D721Med (cell line): ENCODE data around the gene SYK.
"Not testable (repeated sequence)": the region's sequence is repeated elsewhere in the genome, so short reads cannot be mapped to it uniquely, and the experiment has no call there.

Experiments used
- DNase-seq: peaks from one replicate; pipeline ENCODE4 v3.0.0; 2011; ENCODE audit warnings: low spot score; ENCODE audit not compliant: insufficient read length
- FAIRE-seq: peaks from 2 replicates; lab custom pipeline; 2011; peaks lifted over from hg19 to GRCh38; lab: Jason Lieb, UNC
- TF ChIP-seq, protein P1 (sequence below): IDR thresholded peaks from 2 replicates; pipeline ENCODE4 v1.5.1; 2012; ENCODE audit warnings: mild to moderate bottlenecking, control low read depth; ENCODE audit not compliant: insufficient read depth; ENCODE audit errors: missing control alignments

The SYK gene

DNA sequence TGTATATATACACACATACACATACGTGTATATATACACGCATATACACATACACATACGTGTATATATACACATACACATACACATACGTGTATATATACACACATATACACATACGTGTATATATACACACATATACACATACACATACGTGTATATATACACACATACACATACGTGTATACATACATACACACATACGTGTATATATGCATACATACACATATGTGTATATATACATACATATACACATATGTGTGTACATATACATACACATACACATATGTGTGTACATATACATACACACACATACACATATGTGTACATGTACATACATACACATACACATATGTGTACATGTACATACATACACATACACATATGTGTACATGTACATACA is 82.6 kb downstream of the SYK start:
- FAIRE-seq = peak; percentile 93
- no peak for DNase-seq
- TF ChIP-seq, protein P1, sequence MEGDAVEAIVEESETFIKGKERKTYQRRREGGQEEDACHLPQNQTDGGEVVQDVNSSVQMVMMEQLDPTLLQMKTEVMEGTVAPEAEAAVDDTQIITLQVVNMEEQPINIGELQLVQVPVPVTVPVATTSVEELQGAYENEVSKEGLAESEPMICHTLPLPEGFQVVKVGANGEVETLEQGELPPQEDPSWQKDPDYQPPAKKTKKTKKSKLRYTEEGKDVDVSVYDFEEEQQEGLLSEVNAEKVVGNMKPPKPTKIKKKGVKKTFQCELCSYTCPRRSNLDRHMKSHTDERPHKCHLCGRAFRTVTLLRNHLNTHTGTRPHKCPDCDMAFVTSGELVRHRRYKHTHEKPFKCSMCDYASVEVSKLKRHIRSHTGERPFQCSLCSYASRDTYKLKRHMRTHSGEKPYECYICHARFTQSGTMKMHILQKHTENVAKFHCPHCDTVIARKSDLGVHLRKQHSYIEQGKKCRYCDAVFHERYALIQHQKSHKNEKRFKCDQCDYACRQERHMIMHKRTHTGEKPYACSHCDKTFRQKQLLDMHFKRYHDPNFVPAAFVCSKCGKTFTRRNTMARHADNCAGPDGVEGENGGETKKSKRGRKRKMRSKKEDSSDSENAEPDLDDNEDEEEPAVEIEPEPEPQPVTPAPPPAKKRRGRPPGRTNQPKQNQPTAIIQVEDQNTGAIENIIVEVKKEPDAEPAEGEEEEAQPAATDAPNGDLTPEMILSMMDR = no peak

DNA sequence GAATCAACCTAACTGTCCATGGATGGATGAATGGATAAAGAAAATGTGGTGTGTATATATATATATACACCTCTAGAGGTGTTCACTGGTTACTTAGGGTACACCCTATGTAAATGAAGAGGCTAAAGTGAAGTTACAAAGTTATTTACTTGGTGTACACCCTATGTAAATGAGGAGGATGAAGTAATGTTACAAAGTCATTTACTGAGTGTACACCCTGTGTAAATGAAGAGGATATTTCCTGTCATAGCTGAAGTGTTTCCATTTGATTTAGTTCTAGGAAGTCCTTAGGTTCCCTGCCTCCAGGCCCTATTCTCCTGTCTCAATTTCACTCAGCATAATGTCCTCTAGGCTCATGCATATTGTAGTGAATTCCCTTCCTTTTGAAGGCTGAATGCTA is 85.2 kb downstream of the SYK start:
- not testable (repeated sequence) for DNase-seq, FAIRE-seq

DNA sequence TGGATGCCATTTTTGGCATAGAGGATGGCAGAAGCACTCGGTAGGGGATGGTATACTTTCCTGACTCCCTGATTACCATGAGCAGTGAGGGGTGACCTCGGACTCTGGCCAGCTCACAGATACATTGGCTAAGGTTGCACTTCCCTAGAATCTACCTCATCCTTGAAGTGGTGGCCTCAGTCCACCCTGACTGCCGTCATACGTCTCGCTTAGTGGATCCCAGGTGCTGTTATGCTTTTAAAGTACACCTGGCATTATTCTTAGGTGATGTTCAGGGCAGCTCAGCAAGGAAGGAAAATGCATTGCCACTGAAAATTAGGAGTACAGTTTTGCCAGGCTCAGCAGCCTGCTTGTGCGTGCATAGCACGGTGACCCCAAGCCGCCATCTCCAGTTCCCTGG is 87.3 kb downstream of the SYK start:
- TF ChIP-seq, protein P1 = no peak
- FAIRE-seq (no peak), DNase-seq (no peak)

DNA sequence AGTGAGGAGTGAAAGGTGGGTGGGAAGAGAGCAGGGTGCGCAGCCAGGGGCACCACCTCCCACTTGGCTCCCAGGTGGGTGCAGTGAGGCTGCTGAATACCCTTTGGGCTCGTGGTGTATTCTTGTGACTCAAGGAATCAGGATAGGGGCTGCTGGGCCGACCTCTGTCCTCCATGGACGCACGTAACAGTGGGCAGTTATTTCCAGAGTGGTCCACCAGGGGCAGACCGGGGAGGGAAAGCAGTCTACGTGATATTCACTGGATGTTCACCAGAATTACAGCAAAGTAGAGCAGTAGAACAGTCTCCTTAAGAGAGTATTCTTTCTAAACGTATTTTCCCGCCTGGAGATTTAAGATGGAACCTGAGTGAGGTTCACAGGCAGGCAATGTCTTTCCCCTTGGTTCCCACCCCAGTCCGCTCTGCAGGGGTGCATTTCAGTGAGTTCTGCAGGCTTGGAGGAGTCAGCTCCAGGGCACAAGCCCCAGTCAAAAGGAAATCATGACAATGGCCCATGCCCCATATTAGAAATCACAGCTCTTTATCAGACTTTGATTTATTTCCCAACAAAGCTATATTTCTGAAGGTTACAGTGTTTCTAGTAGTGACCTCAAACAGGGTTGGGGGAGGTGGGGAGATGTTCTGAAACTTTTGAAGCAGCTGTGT is 88.7 kb downstream of the SYK start:
- DNase-seq = no peak
- TF ChIP-seq, protein P1 = no peak
- no peak for FAIRE-seq

DNA sequence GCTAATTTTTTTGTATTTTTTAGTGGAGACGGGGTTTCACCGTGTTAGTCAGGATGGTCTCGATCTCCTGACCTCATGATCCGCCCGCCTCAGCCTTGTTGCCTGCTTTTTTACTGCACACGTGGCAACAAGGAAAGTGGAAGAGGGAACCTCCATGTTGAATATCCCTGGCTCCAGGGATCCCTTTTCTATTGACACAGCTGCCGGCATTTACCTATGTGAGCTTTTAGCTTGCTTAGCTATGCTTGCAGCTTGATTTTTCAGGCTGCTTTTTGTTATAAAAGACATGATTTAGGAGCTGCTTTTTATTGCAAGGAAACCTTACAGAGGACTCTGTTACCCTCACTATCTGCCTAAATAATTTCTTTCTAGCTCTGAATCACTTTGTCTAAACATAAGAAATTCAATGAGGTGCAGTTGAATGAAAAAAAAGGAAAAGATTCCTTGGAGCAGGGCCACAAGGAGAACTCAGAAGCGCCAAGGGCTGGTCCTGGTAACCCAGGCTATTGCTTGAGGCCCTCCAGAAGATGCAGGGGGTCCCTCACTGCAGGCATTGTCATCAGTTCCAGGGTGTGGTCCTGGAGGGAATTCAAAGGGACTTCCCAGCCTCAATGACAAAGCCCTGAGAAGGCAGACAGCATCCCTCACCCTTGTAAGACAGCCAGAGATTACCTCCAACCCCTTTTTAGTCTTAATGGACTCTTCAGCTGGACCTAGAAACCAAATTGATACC is 89.9 kb downstream of the SYK start:
- TF ChIP-seq, protein P1 = no peak
- FAIRE-seq (no peak), DNase-seq (no peak)

DNA sequence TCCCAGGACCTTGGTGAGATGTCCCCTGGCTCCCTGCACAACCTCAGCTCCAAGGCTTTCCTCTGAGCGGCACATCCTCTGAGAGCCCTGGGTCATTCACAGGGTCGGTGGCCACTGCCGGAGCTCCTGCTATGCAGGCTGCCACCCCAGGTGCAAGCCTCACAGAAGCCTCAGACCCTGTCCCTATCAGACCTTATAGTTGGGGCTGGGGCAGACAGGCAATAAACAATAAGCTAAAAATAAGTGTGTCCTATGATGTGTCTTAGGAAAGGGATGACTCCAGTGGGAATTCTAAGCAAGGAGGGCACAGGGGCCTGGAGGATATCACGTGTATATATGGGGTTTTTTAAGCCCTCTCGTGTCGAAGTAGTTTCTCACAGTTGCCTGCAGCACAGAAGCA is 91.3 kb downstream of the SYK start:
- DNase-seq (no peak), FAIRE-seq (no peak)
- TF ChIP-seq, protein P1 = no peak

DNA sequence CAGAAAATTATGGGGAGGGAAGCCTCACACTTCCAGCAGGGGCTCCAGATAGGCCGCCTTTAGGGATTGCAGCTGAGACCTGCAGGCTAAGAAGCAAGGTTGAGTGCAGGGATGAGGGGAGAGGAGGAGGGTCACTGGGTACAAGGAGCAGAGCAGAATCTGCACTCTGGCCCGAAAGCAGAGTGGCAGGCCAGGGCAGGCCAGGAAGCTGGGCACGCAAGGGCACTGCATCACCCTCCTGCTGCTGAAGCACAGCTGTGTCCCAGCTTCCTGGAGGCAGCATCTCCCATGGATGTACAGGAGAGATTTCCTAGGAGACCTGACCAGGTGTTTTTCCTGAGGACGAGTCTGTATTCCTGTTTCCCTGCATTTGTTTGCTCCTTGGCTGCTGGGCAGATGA is 92.1 kb downstream of the SYK start:
- TF ChIP-seq, protein P1 = no peak
- FAIRE-seq = no peak
- DNase-seq = no peak
